Rectal smooth muscle tissue (tissue), 1 donor: Measurements from ENCODE around the gene ALOX12.
A peak's percentile ranks its signal among the peaks of the same experiment; 100 is the strongest.

Experiments
- H3K27ac ChIP-seq: one replicate; pipeline ENCODE4 v1.7.0; 2013; ENCODE audit warnings: low read depth, low read length, inconsistent platforms
- H3K27me3 ChIP-seq: one replicate; pipeline ENCODE4 v1.7.0; 2013; ENCODE audit warnings: low read length; ENCODE audit not compliant: control insufficient read depth, insufficient read depth
- H3K36me3 ChIP-seq: one replicate; pipeline ENCODE4 v1.7.0; 2013; ENCODE audit warnings: low read length; ENCODE audit not compliant: control insufficient read depth, insufficient read depth
- H3K4me1 ChIP-seq: one replicate; pipeline ENCODE4 v1.7.0; 2013; ENCODE audit warnings: low read length; ENCODE audit not compliant: control insufficient read depth, insufficient read depth
- H3K4me3 ChIP-seq: one replicate; pipeline ENCODE4 v1.7.0; 2013; ENCODE audit warnings: low read length
- H3K9ac ChIP-seq: one replicate; pipeline ENCODE4 v1.7.0; 2013; ENCODE audit warnings: low read length

The ALOX12 gene

GRCh38 chr17:7004398-7005253 lies 8.8 kb downstream of the ALOX12 start:
- Histone ChIP-seq H3K27ac (no peak overlapping the region), H3K36me3 (peaks cover 19% of the 10 kb centered on the region), H3K4me3 (no peak overlapping the region), H3K27me3 (no peaks in the 10 kb centered on the region), H3K9ac (no peak overlapping the region), H3K4me1 (no peaks in the 10 kb centered on the region)

- H3K27ac ChIP-seq = no peak overlapping the region
- peaks cover 13% of the 10 kb centered on the region for H3K36me3 ChIP-seq
- peaks cover 2% of the 10 kb centered on the region for H3K4me1 ChIP-seq
- no peaks in the 10 kb centered on the region for H3K27me3 ChIP-seq
- H3K4me3 ChIP-seq = no peak overlapping the region
- H3K9ac ChIP-seq = no peak overlapping the region
Measured at GRCh38 chr17:7005716-7006115, 9.9 kb downstream of the ALOX12 start.

- H3K27me3 ChIP-seq = no peaks in the 10 kb centered on the region
- no peak overlapping the region for H3K4me3 ChIP-seq
- no peak overlapping the region for H3K9ac ChIP-seq
- no peak overlapping the region for H3K27ac ChIP-seq
- H3K4me1 ChIP-seq = peaks cover 12% of the 10 kb centered on the region
- H3K36me3 ChIP-seq = peaks cover 4% of the 10 kb centered on the region
Measured at GRCh38 chr17:7007143-7007542, 11.3 kb downstream of the ALOX12 start.

- Histone ChIP-seq H3K4me1 (peaks cover 25% of the 10 kb centered on the region), H3K4me3 (peak overlapping the region; percentile 2), H3K9ac (no peak overlapping the region), H3K27me3 (no peaks in the 10 kb centered on the region), H3K36me3 (peaks cover 3% of the 10 kb centered on the region), H3K27ac (no peak overlapping the region)
Measured at GRCh38 chr17:7010523-7010922, 14.7 kb downstream of the ALOX12 start.

GRCh38 chr17:7011415-7011814 lies 15.6 kb downstream of the ALOX12 start:
- no peak overlapping the region for H3K9ac ChIP-seq
- peaks cover 27% of the 10 kb centered on the region for H3K4me1 ChIP-seq
- no peaks in the 10 kb centered on the region for H3K27me3 ChIP-seq
- peaks cover 3% of the 10 kb centered on the region for H3K36me3 ChIP-seq
- no peak overlapping the region for H3K27ac ChIP-seq
- peak overlapping the region; percentile 86 for H3K4me3 ChIP-seq

GRCh38 chr17:7011942-7012254 lies 16.0 kb downstream of the ALOX12 start:
- Histone ChIP-seq H3K36me3 (peaks cover 5% of the 10 kb centered on the region), H3K27ac (peak overlapping the region; percentile 96), H3K9ac (peak overlapping the region; percentile 57), H3K4me1 (peaks cover 27% of the 10 kb centered on the region), H3K27me3 (no peaks in the 10 kb centered on the region), H3K4me3 (peak overlapping the region; percentile 86)

GRCh38 chr17:7014261-7014994 lies 18.6 kb downstream of the ALOX12 start:
- peaks cover 39% of the 10 kb centered on the region for H3K4me1 ChIP-seq
- H3K4me3 ChIP-seq = peak overlapping the region; percentile 86
- H3K36me3 ChIP-seq = peaks cover 9% of the 10 kb centered on the region
- H3K27me3 ChIP-seq = no peaks in the 10 kb centered on the region
- H3K9ac ChIP-seq = peak overlapping the region; percentile 72
- H3K27ac ChIP-seq = peak overlapping the region; percentile 96

- peaks cover 39% of the 10 kb centered on the region for H3K4me1 ChIP-seq
- H3K27ac ChIP-seq = peak overlapping the region; percentile 96
- peaks cover 6% of the 10 kb centered on the region for H3K36me3 ChIP-seq
- peak overlapping the region; percentile 89 for H3K4me3 ChIP-seq
- H3K27me3 ChIP-seq = no peaks in the 10 kb centered on the region
- peak overlapping the region; percentile 88 for H3K9ac ChIP-seq
Measured at GRCh38 chr17:7014995-7015958, 19.4 kb downstream of the ALOX12 start.

GRCh38 chr17:7016418-7016817 lies 20.6 kb downstream of the ALOX12 start:
- H3K4me3 ChIP-seq = no peak overlapping the region
- H3K36me3 ChIP-seq = peaks cover 6% of the 10 kb centered on the region
- H3K27ac ChIP-seq = no peak overlapping the region
- no peaks in the 10 kb centered on the region for H3K27me3 ChIP-seq
- peaks cover 31% of the 10 kb centered on the region for H3K4me1 ChIP-seq
- H3K9ac ChIP-seq = no peak overlapping the region

- Histone ChIP-seq H3K36me3 (peaks cover 6% of the 10 kb centered on the region), H3K9ac (no peak overlapping the region), H3K4me1 (peaks cover 28% of the 10 kb centered on the region), H3K27ac (no peak overlapping the region), H3K27me3 (no peaks in the 10 kb centered on the region), H3K4me3 (peak overlapping the region; percentile 79)
Measured at GRCh38 chr17:7016886-7017826, 21.3 kb downstream of the ALOX12 start.

GRCh38 chr17:7017827-7018200 lies 22.0 kb downstream of the ALOX12 start:
- H3K27ac ChIP-seq = peak overlapping the region; percentile 91

More at GRCh38 chr17:7017827-7018200, 22.0 kb downstream of the ALOX12 start:
- peaks cover 4% of the 10 kb centered on the region for H3K27me3 ChIP-seq
- H3K36me3 ChIP-seq = peaks cover 6% of the 10 kb centered on the region
- H3K9ac ChIP-seq = peak overlapping the region; percentile 51
- H3K4me1 ChIP-seq = peaks cover 28% of the 10 kb centered on the region
- H3K4me3 ChIP-seq = peak overlapping the region; percentile 79
